Non-pigmented ciliary epithelial cell (primary cell): Measurements from ENCODE around the gene ASGR2.
"Not testable (repeated sequence)": the region's sequence is repeated elsewhere in the genome, so short reads cannot be mapped to it uniquely, and the experiment has no call there.

ENCODE experiments used
- DNase-seq: peaks from one replicate; pipeline ENCODE4 v3.0.0-alpha.2; 2010; ENCODE audit warnings: low read depth

ASGR2 gene

GRCh38 chr17:7124923-7125322, 10.3 kb upstream of the ASGR2 start:
- no peak for DNase-seq

DNA sequence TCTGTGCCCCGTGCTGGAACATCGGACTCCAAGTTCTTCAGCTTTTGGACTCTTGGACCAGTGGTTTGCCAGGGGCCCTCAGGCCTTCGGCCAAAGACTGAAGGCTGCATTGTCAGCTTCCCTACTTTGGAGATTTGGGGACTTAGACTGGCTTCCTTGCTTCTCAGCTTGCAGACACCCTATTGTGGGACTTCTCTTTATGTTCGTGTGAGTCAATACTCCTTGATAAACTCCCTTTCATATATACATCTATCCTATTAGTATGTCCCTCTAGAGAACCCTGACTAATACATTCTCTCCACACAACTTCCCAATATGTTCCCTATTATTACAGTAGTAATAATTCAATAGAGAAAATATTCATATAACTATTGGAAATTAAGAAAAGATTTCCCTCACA, 9.2 kb upstream of the ASGR2 start:
- no peak for DNase-seq

DNA sequence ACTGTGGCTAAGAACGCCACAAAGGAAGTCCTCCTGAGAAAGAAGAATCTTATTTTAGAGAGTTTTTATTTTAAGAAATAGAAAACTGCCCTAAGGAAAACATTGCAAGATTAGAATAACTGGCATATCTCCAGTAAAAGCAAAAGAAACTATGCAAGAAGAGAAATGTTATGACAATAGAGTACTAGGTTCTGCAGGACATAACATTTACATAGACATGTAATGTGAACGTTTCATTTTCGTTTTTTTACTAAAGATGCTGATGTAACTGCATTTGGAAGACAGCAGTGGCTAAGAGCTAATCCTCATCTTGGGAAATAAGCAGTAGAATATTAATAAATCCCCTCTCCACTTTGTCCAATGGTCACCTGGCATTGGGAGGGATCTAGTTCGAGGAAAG, 7.8 kb upstream of the ASGR2 start:
- DNase-seq = peak; percentile 1

DNA sequence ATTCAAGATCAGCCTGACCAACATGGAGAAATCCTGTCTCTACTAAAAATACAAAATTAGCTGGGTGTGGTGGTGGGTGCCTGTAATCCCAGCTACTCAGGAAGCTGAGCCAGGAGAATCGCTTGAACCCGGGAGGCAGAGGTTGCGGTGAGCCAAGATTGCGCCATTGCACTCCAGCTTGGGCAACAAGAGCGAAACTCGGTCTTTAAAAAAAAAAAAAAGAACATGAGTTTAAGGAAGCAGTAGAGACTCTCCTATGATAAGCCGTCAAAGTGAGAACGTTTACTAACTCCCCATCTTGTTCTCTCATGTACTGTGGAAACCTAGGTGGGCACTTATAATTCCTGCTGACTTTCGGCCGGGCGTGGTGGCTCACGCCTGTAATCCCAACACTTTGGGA, 6.0 kb upstream of the ASGR2 start:
- not testable (repeated sequence) for DNase-seq

DNA sequence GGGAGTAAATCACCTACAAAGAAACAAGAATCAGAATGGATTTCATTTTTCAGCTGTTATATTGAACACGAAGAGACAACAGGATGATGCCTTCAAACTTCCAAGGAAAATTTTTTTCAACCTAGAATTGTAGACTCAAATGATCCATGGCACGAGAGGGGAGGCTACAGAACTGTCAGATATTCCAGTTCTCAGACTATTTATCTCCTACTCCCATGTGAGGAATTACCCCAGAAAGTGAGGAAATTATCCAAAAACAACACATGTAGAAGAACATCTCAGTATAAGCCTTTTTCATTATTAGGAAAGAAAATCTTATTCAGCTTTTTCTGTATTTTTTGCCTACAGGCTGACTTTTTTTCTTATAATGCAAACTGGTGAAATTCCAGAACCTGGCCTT, 5.5 kb upstream of the ASGR2 start:
- DNase-seq = no peak

GRCh38 chr17:7119314-7119713, 4.7 kb upstream of the ASGR2 start:
- DNase-seq = no peak

GRCh38 chr17:7114875-7115614, 423 bp upstream of the ASGR2 start:
- DNase-seq = no peak

- DNase-seq = no peak
Measured at GRCh38 chr17:7113273-7114071, 1.1 kb downstream of the ASGR2 start.

DNA sequence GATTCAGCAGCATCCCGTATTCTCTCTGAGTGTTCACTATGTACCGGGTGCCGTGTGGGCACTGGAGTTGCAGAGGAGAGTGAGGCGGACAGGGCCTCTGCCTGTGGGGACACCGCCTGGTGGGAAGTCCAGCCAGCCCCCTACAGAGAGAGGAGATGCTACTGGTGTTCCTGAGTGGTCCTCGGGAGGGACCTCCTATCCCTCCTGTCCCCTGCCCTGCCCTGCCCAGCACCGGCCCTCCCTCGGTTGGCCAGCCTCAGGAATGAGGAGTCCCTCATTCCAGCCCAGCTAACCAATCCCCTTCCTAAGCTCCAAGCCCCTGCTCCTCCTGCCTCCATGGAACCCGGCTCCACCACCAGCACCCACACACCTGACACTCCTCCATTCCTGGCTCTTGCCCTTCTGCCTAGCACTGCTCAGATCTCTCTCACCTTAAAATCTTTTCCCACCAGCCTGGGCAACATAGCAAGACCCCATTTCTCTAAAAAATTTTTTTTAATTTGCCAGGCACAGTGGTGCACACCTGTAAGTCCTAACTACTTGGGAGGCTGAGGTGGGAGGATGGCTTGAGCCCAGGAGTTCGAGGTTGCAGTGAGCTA, 2.0 kb downstream of the ASGR2 start:
- no peak for DNase-seq

DNA sequence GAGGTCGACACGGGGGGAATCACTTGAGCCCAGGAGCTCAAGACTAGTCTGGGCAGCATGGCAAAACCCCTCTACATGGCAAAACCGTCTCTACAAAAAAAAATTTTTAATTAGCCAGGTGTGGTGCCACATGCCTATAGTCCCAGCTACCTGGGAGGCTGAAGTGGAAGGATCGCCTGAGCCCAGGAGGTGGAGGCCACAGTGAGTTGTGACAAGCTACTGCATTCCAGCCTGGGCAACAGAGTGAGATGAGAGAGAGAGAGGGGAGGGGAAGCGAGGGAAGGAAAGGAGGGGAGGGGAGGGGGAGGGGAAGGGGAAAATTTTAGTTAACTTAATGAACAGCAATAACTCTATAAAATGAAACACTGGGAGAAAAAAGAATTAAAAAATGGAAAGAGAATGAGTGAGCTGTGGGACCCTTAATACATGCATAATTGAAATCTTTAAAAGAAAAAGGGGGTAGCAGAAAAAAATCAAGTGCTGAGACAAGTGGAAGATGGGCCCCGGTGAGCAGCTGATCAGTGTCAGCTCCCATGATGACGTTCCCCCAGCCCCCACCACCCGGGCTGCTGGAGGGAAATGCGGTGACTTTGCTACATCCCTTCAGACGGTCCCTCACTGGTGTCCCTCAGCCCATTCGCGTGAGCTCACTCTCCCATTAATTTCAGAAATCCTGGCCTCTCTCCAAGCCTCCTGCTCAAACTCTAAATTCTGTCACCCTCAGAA, 2.7 kb downstream of the ASGR2 start:
- no peak for DNase-seq

GRCh38 chr17:7110617-7111306, 3.9 kb downstream of the ASGR2 start:
- no peak for DNase-seq

GRCh38 chr17:7109461-7110322, 4.9 kb downstream of the ASGR2 start:
- DNase-seq = no peak

DNA sequence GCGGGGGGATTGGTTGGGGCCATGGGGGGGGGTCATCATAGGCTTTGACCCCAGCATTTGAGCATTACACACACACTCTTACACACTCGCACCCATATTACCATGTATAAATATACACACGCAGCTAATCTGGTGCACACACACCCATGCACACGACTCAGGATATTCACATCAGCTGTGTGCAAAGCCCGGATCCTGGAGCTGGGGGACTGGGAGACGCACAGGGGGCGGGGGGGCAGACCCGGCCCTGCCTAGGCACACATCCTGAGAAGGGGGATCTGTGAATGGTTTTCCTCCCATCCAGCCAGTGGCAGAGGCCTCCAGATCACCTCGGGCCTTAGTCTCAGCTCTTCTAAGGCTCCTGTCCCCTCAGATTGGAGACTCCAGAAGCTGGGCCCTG, 5.6 kb downstream of the ASGR2 start:
- no peak for DNase-seq

- no peak for DNase-seq
Measured at GRCh38 chr17:7108560-7108925, 6.1 kb downstream of the ASGR2 start.

- DNase-seq = no peak
Measured at GRCh38 chr17:7107795-7108559, 6.6 kb downstream of the ASGR2 start.

DNA sequence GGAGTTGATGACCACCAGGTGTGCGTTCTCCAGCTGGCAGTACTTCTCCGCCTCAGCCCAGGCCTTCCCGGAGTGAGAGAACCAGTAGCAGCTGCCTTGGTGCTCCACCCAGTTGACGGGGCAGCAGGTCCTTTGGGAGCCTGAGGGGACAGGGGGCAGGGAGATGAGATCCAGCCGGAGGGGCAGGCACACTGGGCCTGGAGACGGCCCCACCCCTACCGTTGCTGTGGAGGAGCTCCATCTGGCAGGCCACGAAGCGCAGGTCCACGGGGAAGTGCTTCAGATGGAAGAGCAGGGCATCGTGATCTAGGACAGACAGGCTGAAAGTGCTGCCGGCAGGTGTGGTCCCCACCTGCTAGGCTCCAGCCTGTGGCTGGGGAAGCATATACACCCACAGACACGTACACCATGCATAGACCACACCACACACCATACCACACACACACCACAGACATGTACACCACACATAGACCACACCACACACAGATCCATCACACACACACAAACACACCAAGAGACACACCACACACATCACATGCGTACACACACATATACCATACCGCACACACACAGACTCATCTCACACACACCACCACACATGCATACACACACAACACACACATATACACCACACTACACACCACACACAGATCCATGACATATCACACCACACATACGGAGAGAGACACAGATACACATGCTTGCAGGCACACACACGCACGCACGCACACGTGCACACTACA, 7.4 kb downstream of the ASGR2 start:
- no peak for DNase-seq

GRCh38 chr17:7102421-7102820, 12.2 kb downstream of the ASGR2 start:
- DNase-seq = no peak

- no peak for DNase-seq
Measured at GRCh38 chr17:7101531-7101930, 13.1 kb downstream of the ASGR2 start.

GRCh38 chr17:7100641-7101379, 13.8 kb downstream of the ASGR2 start:
- DNase-seq = not testable (repeated sequence)
